AG20443 (cell line): ENCODE data around the gene CLIP3.
"Not testable (repeated sequence)": the region's sequence is repeated elsewhere in the genome, so short reads cannot be mapped to it uniquely, and the experiment has no call there.

ENCODE experiments used
- DNase-seq: peaks from one replicate; pipeline ENCODE4 v3.0.0; 2012; ENCODE audit warnings: low spot score, mixed read lengths

CLIP3 gene

GRCh38 chr19:36046443-36047050 lies 13.9 kb upstream of the CLIP3 start:
- DNase-seq, result no peak

GRCh38 chr19:36043952-36044351 lies 11.3 kb upstream of the CLIP3 start:
- DNase-seq, result no peak

- peak; percentile 58 for DNase-seq
Observed at GRCh38 chr19:36041831-36042230, 9.2 kb upstream of the CLIP3 start.

GRCh38 chr19:36041092-36041491 lies 8.4 kb upstream of the CLIP3 start:
- not testable (repeated sequence) for DNase-seq

GRCh38 chr19:36040495-36040894 lies 7.8 kb upstream of the CLIP3 start:
- no peak for DNase-seq

GRCh38 chr19:36031308-36031707 lies 1.4 kb downstream of the CLIP3 start:
- no peak for DNase-seq

- peak; percentile 49 for DNase-seq
Observed at GRCh38 chr19:36030264-36031148, 2.2 kb downstream of the CLIP3 start.

GRCh38 chr19:36028313-36029041 lies 4.2 kb downstream of the CLIP3 start:
- DNase-seq, result no peak

- DNase-seq, result no peak
Observed at GRCh38 chr19:36027696-36028095, 5.0 kb downstream of the CLIP3 start.

- DNase-seq, result no peak
Observed at GRCh38 chr19:36026091-36026876, 6.4 kb downstream of the CLIP3 start.

GRCh38 chr19:36025541-36025940 lies 7.1 kb downstream of the CLIP3 start:
- DNase-seq, result no peak

GRCh38 chr19:36023432-36023831 lies 9.2 kb downstream of the CLIP3 start:
- no peak for DNase-seq

GRCh38 chr19:36019061-36019670 lies 13.5 kb downstream of the CLIP3 start:
- no peak for DNase-seq

- DNase-seq, result peak; percentile 98
Observed at GRCh38 chr19:36014012-36014924, 18.4 kb downstream of the CLIP3 start, which contains the start of gene ALKBH6. TSS of gene ALKBH6 (minus strand) at chr19:36014213. CDS start at chr19:36013397, 816 bp downstream.

GRCh38 chr19:36013280-36014011 lies 19.2 kb downstream of the CLIP3 start:
- peak; percentile 24 for DNase-seq

- DNase-seq, result no peak
Observed at GRCh38 chr19:36010402-36010801, 22.3 kb downstream of the CLIP3 start.

GRCh38 chr19:36009633-36010379 lies 22.9 kb downstream of the CLIP3 start:
- DNase-seq, result no peak

GRCh38 chr19:36009220-36009619 lies 23.5 kb downstream of the CLIP3 start:
- peak; percentile 94 for DNase-seq
